IMR-90 (cell line): ENCODE measurements around the gene CRABP1. TPM values are rescaled to one million over a fixed set of nuclear protein-coding genes. Genes with fewer than 3 reads are reported as not detected.

Experiments
- ATAC-seq: fragments of 200-7000 bp; cut with Tn5 transposase; 2 replicates; pipeline ENCODE4 v1.9.1; 2020; ENCODE audit warnings: low read depth, mild to moderate bottlenecking, moderate library complexity
- BruUV-seq: library from RNA; stranded (reverse); fragments of 400-500 nt; replicated peaks from 2 replicates; lab custom pipeline; 2021; lab: Mats Ljungman, UMichigan
- CTCF ChIA-PET: fragments of 300-600 bp; formaldehyde crosslinking; extraction: SDS; loops from one replicate; lab custom pipeline; 2021; ENCODE audit warnings: antibody characterized with exemption; lab: Yijun Ruan, JAX
- POLR2A ChIA-PET: fragments of 300-600 bp; sonication (Branson Sonifier 250); formaldehyde crosslinking; loops from one replicate; lab custom pipeline; 2022; ENCODE audit warnings: antibody characterized with exemption; ENCODE audit not compliant: unreplicated experiment; lab: Charles Lee
- DNase-seq: peaks from one replicate; pipeline ENCODE4 v3.0.0; 2013
- H2AFZ ChIP-seq: replicated peaks from 2 replicates; pipeline ENCODE3; 2013; ENCODE audit warnings: low read length, mild to moderate bottlenecking; ENCODE audit not compliant: poor library complexity
- H2AK5ac ChIP-seq: 2 replicates; pipeline ENCODE4 v1.6.1; 2013; ENCODE audit warnings: low read depth, low read length, inconsistent platforms
- H2AK9ac ChIP-seq: replicated peaks from 2 replicates; pipeline ENCODE3; 2013; ENCODE audit warnings: mild to moderate bottlenecking, low read depth, low read length, moderate library complexity; ENCODE audit not compliant: poor library complexity
- H2BK120ac ChIP-seq: 2 replicates; pipeline ENCODE4 v1.6.1; 2013; ENCODE audit warnings: low read depth, low read length, inconsistent platforms
- H2BK15ac ChIP-seq: 3 replicates; pipeline ENCODE4 v1.6.1; 2013; ENCODE audit warnings: low read depth, low read length, inconsistent platforms
- H2BK20ac ChIP-seq: 2 replicates; pipeline ENCODE4 v1.6.1; 2013; ENCODE audit warnings: low read depth, mild to moderate bottlenecking, inconsistent platforms, low read length, moderate library complexity
- H2BK5ac ChIP-seq: 2 replicates; pipeline ENCODE4 v1.6.1; 2013; ENCODE audit warnings: mild to moderate bottlenecking, low read depth, low read length, inconsistent platforms; ENCODE audit not compliant: poor library complexity, severe bottlenecking
- H3K14ac ChIP-seq: replicated peaks from 2 replicates; pipeline ENCODE4 v1.6.1; 2013; ENCODE audit warnings: low read depth, low read length, inconsistent platforms
- H3K18ac ChIP-seq: 2 replicates; pipeline ENCODE4 v1.6.1; 2013; ENCODE audit warnings: low read depth, low read length, control low read depth
- H3K23ac ChIP-seq: 2 replicates; pipeline ENCODE4 v1.6.1; 2013; ENCODE audit warnings: low read depth, low read length, inconsistent platforms
- H3K27ac ChIP-seq: 2 replicates; pipeline ENCODE4 v1.5.1; 2013; ENCODE audit warnings: mild to moderate bottlenecking, control low read depth, low read length; ENCODE audit not compliant: insufficient read depth
- H3K27me3 ChIP-seq: 2 replicates; pipeline ENCODE4 v1.6.1; 2013; ENCODE audit warnings: low read length; ENCODE audit not compliant: control insufficient read depth, insufficient read depth
- H3K36me3 ChIP-seq: 2 replicates; pipeline ENCODE4 v1.6.1; 2013; ENCODE audit warnings: low read length, mixed read lengths; ENCODE audit not compliant: control insufficient read depth, insufficient read depth
- H3K4ac ChIP-seq: 2 replicates; pipeline ENCODE4 v1.6.1; 2013; ENCODE audit warnings: low read depth, low read length, inconsistent platforms
- H3K4me1 ChIP-seq: 2 replicates; pipeline ENCODE4 v1.6.1; 2013; ENCODE audit warnings: low read length, mixed read lengths; ENCODE audit not compliant: control insufficient read depth, insufficient read depth
- H3K4me2 ChIP-seq: 2 replicates; pipeline ENCODE4 v1.6.1; 2013; ENCODE audit warnings: low read depth, mild to moderate bottlenecking, control low read depth, low read length, moderate library complexity
- H3K4me3 ChIP-seq: 2 replicates; pipeline ENCODE4 v1.5.1; 2013; ENCODE audit warnings: low read depth, mild to moderate bottlenecking, control low read depth, low read length, moderate library complexity; ENCODE audit not compliant: insufficient read depth
- H3K56ac ChIP-seq: 2 replicates; pipeline ENCODE4 v1.6.1; 2013; ENCODE audit warnings: low read length, inconsistent platforms; ENCODE audit not compliant: insufficient read depth; ENCODE audit errors: extremely low read depth
- H3K79me1 ChIP-seq, 2 experiments: 2 replicates each; pipeline ENCODE4 v1.6.1; 2013; ENCODE audit warnings: low read length in 2 of 2, inconsistent platforms in 1 of 2, low read depth in 1 of 2
- H3K9ac ChIP-seq: 2 replicates; pipeline ENCODE4 v1.6.1; 2013; ENCODE audit warnings: low read depth, low read length, control low read depth
- H3K9me1 ChIP-seq: 2 replicates; pipeline ENCODE4 v1.6.1; 2013; ENCODE audit warnings: low read length, inconsistent platforms; ENCODE audit not compliant: insufficient read depth
- H3K9me3 ChIP-seq: 2 replicates; pipeline ENCODE4 v1.6.1; 2013; ENCODE audit warnings: low read length; ENCODE audit not compliant: control insufficient read depth, insufficient read depth
- H4K20me1 ChIP-seq: 2 replicates; pipeline ENCODE4 v1.6.1; 2013; ENCODE audit warnings: low read length, inconsistent platforms; ENCODE audit not compliant: insufficient read depth
- H4K5ac ChIP-seq: 2 replicates; pipeline ENCODE4 v1.6.1; 2013; ENCODE audit warnings: mild to moderate bottlenecking, low read depth, low read length, control low read depth
- H4K8ac ChIP-seq, 2 experiments: 2 replicates each; pipeline ENCODE4 v1.6.1; 2013; ENCODE audit warnings: low read depth in 2 of 2, low read length in 2 of 2, control low read depth in 1 of 2, inconsistent platforms in 1 of 2
- H4K91ac ChIP-seq: 2 replicates; pipeline ENCODE4 v1.6.1; 2013; ENCODE audit warnings: low read depth, low read length, inconsistent platforms; ENCODE audit not compliant: insufficient read depth
- ELK1 ChIP-seq: fragments of 150-350 bp; IDR thresholded peaks from 2 replicates; pipeline ENCODE4 v1.6.1; 2016; ENCODE audit warnings: low read depth, mild to moderate bottlenecking, low read length, moderate library complexity, borderline replicate concordance
- FOS ChIP-seq: fragments of 150-350 bp; IDR thresholded peaks from 2 replicates; pipeline ENCODE4 v1.6.1; 2016; ENCODE audit warnings: low read depth, low read length
- MXI1 ChIP-seq: IDR thresholded peaks from 2 replicates; pipeline ENCODE4 v1.6.1; 2012; ENCODE audit warnings: low read depth, mild to moderate bottlenecking, low read length, moderate library complexity, borderline replicate concordance
- POLR2A ChIP-seq: IDR thresholded peaks from 2 replicates; pipeline ENCODE4 v1.6.1; 2012; ENCODE audit warnings: mild to moderate bottlenecking, low read depth, low read length
- RFX5 ChIP-seq: IDR thresholded peaks from 2 replicates; pipeline ENCODE4 v1.8.0; 2012; ENCODE audit warnings: low read depth, mild to moderate bottlenecking, low read length, moderate library complexity
- WGBS, 2 experiments: methylation state at CpG; one replicate each; pipeline versions ENCODE4 v1.1.5 to v1.1.7; 2013; ENCODE audit warnings: missing lambda C conversion rate in 2 of 2; ENCODE audit not compliant: insufficient read length in 1 of 2; ENCODE audit errors: extremely low coverage in 2 of 2; 5-methylcytosine and 5-hydroxymethylcytosine counted together
- dilution Hi-C: fragments of 300-500 bp; cut with HindIII; formaldehyde crosslinking; loops from one replicate; pipeline ENCODE4 v1.14.3; 2018; ENCODE audit warnings: low sequenced_read_pairs; ENCODE audit not compliant: unreplicated experiment
- in situ Hi-C: fragments of 300-500 bp; cut with MboI; formaldehyde crosslinking; loops from 3 replicates; pipeline ENCODE4 v1.14.3; 2019; ENCODE audit warnings: low sequenced_read_pairs, inconsistent platforms, mixed read lengths
- intact Hi-C: fragments of 100-400 bp; cut with micrococcal nuclease; formaldehyde crosslinking; loops from 2 replicates; pipeline ENCODE4 v1.10.0; 2022
- polyA plus RNA-seq, 3 experiments: library from polyadenylated mRNA; depleted of rRNA; stranded (reverse); fragments of >200 nt; gene quantifications; 2 replicates each; pipeline ENCODE4 v1.2.3, GENCODE V29; 2012; ENCODE audit warnings: low replicate concordance in 1 of 3
- total RNA-seq: library from RNA; depleted of rRNA; stranded (reverse); fragments of >200 nt; gene quantifications from 2 replicates; pipeline ENCODE4 v1.2.3, GENCODE V29; 2012

The CRABP1 gene
- total and polyA plus RNA-seq, 2 of the 4 experiments (the other 2 are of a cell fraction) = not detected

GRCh38 chr15:78360367-78360801 is 20.2 kb downstream of the CRABP1 start:
- H3K56ac ChIP-seq = no peak overlapping the region
- dilution Hi-C loops (no loop called here), in situ Hi-C loops (no loop called here), intact Hi-C loops (no loop called here)
- H4K91ac ChIP-seq = no peak overlapping the region
- no peaks in the 10 kb centered on the region for H4K20me1 ChIP-seq
- no peaks in the 10 kb centered on the region for H3K4me1 ChIP-seq
- no peak overlapping the region for H2AK9ac ChIP-seq
- ATAC-seq (no peak), DNase-seq (no peak)
- no peak overlapping the region for H3K4ac ChIP-seq
- no peak overlapping the region for H3K14ac ChIP-seq
- no peak overlapping the region for H3K4me3 ChIP-seq
- no peaks in the 10 kb centered on the region for H3K36me3 ChIP-seq
- POLR2A ChIA-PET = no interaction called here
- no peak overlapping the region for H2AK5ac ChIP-seq
- no peaks in the 10 kb centered on the region for H3K9me3 ChIP-seq
- H3K27ac ChIP-seq = no peak overlapping the region
- no peak overlapping the region for H3K9ac ChIP-seq
- H4K5ac ChIP-seq = no peak overlapping the region
- CTCF ChIA-PET = no interaction called here
- H3K79me1 ChIP-seq = no peaks in the 10 kb centered on the region
- H2BK20ac ChIP-seq = no peak overlapping the region
- BruUV-seq = no TSS peak
- H3K18ac ChIP-seq = no peak overlapping the region
- WGBS, 2 experiments = 20% methylated on average over 2 of the region's 6 CpGs; no CpG with 5 or more reads in 1 of the 2 experiments
- peaks cover 37% of the 10 kb centered on the region for H3K27me3 ChIP-seq
- H3K9me1 ChIP-seq = no peaks in the 10 kb centered on the region
- no peak overlapping the region for H2AFZ ChIP-seq
- no peak overlapping the region for H2BK5ac ChIP-seq
- TF ChIP-seq FOS = no peak
- TF ChIP-seq MXI1 = no peak
- TF ChIP-seq ELK1 = no peak
- no peak for TF ChIP-seq RFX5
- no peak for TF ChIP-seq POLR2A
- H4K8ac ChIP-seq = no peak overlapping the region
- H2BK15ac ChIP-seq = no peak overlapping the region
- H2BK120ac ChIP-seq = no peak overlapping the region
- H3K4me2 ChIP-seq = no peak overlapping the region
- H3K23ac ChIP-seq = no peak overlapping the region
